Activated CD4-positive, alpha-beta T cell treated with anti-CD3 and anti-CD28 coated beads, Interleukin-2, amount 10 ng/mL, durations not matched to agents 7 days and 5 days (primary cell): Measurements from ENCODE around the gene PALB2. TPM values are rescaled to one million over a fixed set of nuclear protein-coding genes. Genes with fewer than 3 reads are reported as not detected.

ENCODE experiments used
- CTCF ChIA-PET: fragments of 350-600 bp; sonication (Branson Sonifier 250); formaldehyde crosslinking; loops from one replicate; lab custom pipeline; 2021; ENCODE audit warnings: antibody characterized with exemption; lab: Charles Lee
- POLR2A ChIA-PET: fragments of 350-600 bp; sonication (Branson Sonifier 250); formaldehyde crosslinking; loops from one replicate; lab custom pipeline; 2021; ENCODE audit warnings: antibody characterized with exemption; lab: Charles Lee
- DNase-seq: peaks from one replicate; pipeline ENCODE4 v3.0.0-alpha.2; 2020
- H3K27ac Mint-ChIP-seq: one replicate; pipeline ENCODE4 v1.8.0; 2021; ENCODE audit warnings: mild to moderate bottlenecking, moderate library complexity, mixed read lengths
- H3K27me3 Mint-ChIP-seq: one replicate; pipeline ENCODE4 v1.8.0; 2021; ENCODE audit warnings: mixed read lengths
- H3K36me3 Mint-ChIP-seq: one replicate; pipeline ENCODE4 v1.8.0; 2021; ENCODE audit warnings: low read depth, mixed read lengths
- H3K4me1 Mint-ChIP-seq: one replicate; pipeline ENCODE4 v1.8.0; 2021; ENCODE audit warnings: mixed read lengths
- H3K4me3 Mint-ChIP-seq: one replicate; pipeline ENCODE4 v1.8.0; 2021; ENCODE audit warnings: mild to moderate bottlenecking, moderate library complexity, mixed read lengths
- H3K9me3 Mint-ChIP-seq: one replicate; pipeline ENCODE4 v1.8.0; 2021; ENCODE audit warnings: mixed read lengths
- total RNA-seq, 2 experiments: library from RNA; stranded (reverse); gene quantifications; one replicate each; pipeline ENCODE4 v1.2.3, GENCODE V29; 2021

The PALB2 gene
- 10 to 100 TPM; 19.2 to 21.6 TPM for total RNA-seq

- peak within 1 kb of the TSS; percentile 100 for H3K4me3 Mint-ChIP-seq
- POLR2A ChIA-PET = interaction anchor here (0.6 kb wide), 1 partner anchor 68 kb away, joined by 6 read pairs; no protein-coding TSS in a partner anchor
These were observed at the start of gene PALB2, which contains the start of gene DCTN5 for GRCh38 chr16:23640931-23641765. TSS of gene PALB2 (minus strand) at chr16:23641310. CDS start at chr16:23641157, 153 bp downstream. TSS of gene DCTN5 (plus strand) at chr16:23641466. CDS start at chr16:23641543, 77 bp downstream.

GRCh38 chr16:23689442-23690187 is 48.5 kb upstream of the PALB2 start:
- peaks cover 52% of the 10 kb centered on the region for H3K36me3 Mint-ChIP-seq
- H3K4me1 Mint-ChIP-seq = peaks cover 5% of the 10 kb centered on the region
- CTCF ChIA-PET = interaction anchor here (0.6 to 1.0 kb wide), 2 partner anchors 10 to 11 kb away, joined by 3 to 4 read pairs; no protein-coding TSS in a partner anchor
- H3K27me3 Mint-ChIP-seq = no peaks in the 10 kb centered on the region
- no peak for DNase-seq
- no peak overlapping the region for H3K27ac Mint-ChIP-seq
- no peak overlapping the region for H3K4me3 Mint-ChIP-seq
- H3K9me3 Mint-ChIP-seq = no peaks in the 10 kb centered on the region
- POLR2A ChIA-PET = no interaction called here

More at GRCh38 chr16:23640931-23641765, at the start of gene PALB2, which contains the start of gene DCTN5:
- Mint-ChIP-seq H3K27ac (peak within 1 kb of the TSS; percentile 99), H3K36me3 (peaks cover 29% of the 10 kb centered on the region), H3K9me3 (no peaks in the 10 kb centered on the region), H3K4me1 (peaks cover 42% of the 10 kb centered on the region), H3K27me3 (no peaks in the 10 kb centered on the region)
- peak; percentile 89 for DNase-seq
- CTCF ChIA-PET = interaction anchor here (0.5 to 1.0 kb wide), 3 partner anchors 11 to 387 kb away, joined by 3 read pairs; partner anchors contain the start of gene PLK1

- Mint-ChIP-seq H3K27ac (no peak overlapping the region), H3K9me3 (no peaks in the 10 kb centered on the region), H3K36me3 (peaks cover 68% of the 10 kb centered on the region), H3K4me1 (peaks cover 13% of the 10 kb centered on the region), H3K27me3 (no peaks in the 10 kb centered on the region), H3K4me3 (no peak overlapping the region)
- no peak for DNase-seq
- POLR2A ChIA-PET = no interaction called here
- CTCF ChIA-PET = interaction anchor here (0.5 to 0.6 kb wide), 2 partner anchors 43 to 115 kb away, joined by 3 to 5 read pairs; no protein-coding TSS in a partner anchor
These were observed 46.1 kb upstream of the PALB2 start for GRCh38 chr16:23687034-23687808.

GRCh38 chr16:23683487-23683886 is 42.4 kb upstream of the PALB2 start:
- Mint-ChIP-seq H3K4me1 (peaks cover 42% of the 10 kb centered on the region), H3K9me3 (no peaks in the 10 kb centered on the region), H3K27ac (peak overlapping the region; percentile 16), H3K27me3 (no peaks in the 10 kb centered on the region), H3K4me3 (no peak overlapping the region), H3K36me3 (peaks cover 74% of the 10 kb centered on the region)
- CTCF ChIA-PET = interaction anchor here (1.1 to 1.5 kb wide), 2 partner anchors 10 to 15 kb away, joined by 3 read pairs; no protein-coding TSS in a partner anchor
- no peak for DNase-seq
- POLR2A ChIA-PET = no interaction called here

- H3K9me3 Mint-ChIP-seq = no peaks in the 10 kb centered on the region
- peaks cover 61% of the 10 kb centered on the region for H3K36me3 Mint-ChIP-seq
- no peak for DNase-seq
- peaks cover 51% of the 10 kb centered on the region for H3K4me1 Mint-ChIP-seq
- no peaks in the 10 kb centered on the region for H3K27me3 Mint-ChIP-seq
- POLR2A ChIA-PET = no interaction called here
- H3K27ac Mint-ChIP-seq = peak overlapping the region; percentile 31
- H3K4me3 Mint-ChIP-seq = no peak overlapping the region
- CTCF ChIA-PET = interaction anchor here (0.6 kb wide), 1 partner anchor 220 kb away, joined by 4 read pairs; no protein-coding TSS in a partner anchor
These were observed 41.1 kb upstream of the PALB2 start for GRCh38 chr16:23682181-23682580.

- no peak for DNase-seq
- ChIA-PET POLR2A (interaction anchor here (0.6 kb wide), 1 partner anchor 18 kb away, joined by 3 read pairs; no protein-coding TSS in a partner anchor), CTCF (interaction anchor here (1.0 to 1.3 kb wide), 2 partner anchors 15 to 16 kb away, joined by 4 to 7 read pairs; no protein-coding TSS in a partner anchor)
- Mint-ChIP-seq H3K9me3 (no peaks in the 10 kb centered on the region), H3K27me3 (no peaks in the 10 kb centered on the region), H3K4me3 (peak overlapping the region; percentile 97), H3K36me3 (peaks cover 51% of the 10 kb centered on the region), H3K27ac (peak overlapping the region; percentile 74), H3K4me1 (peaks cover 52% of the 10 kb centered on the region)
These were observed 38.9 kb upstream of the PALB2 start for GRCh38 chr16:23679986-23680336.

GRCh38 chr16:23679274-23679985 is 38.3 kb upstream of the PALB2 start:
- H3K36me3 Mint-ChIP-seq = peaks cover 50% of the 10 kb centered on the region
- H3K27me3 Mint-ChIP-seq = no peaks in the 10 kb centered on the region
- no peaks in the 10 kb centered on the region for H3K9me3 Mint-ChIP-seq
- ChIA-PET POLR2A (interaction anchor here (0.6 kb wide), 1 partner anchor 18 kb away, joined by 3 read pairs; no protein-coding TSS in a partner anchor), CTCF (interaction anchor here (0.6 to 1.3 kb wide), 5 partner anchors 11 to 461 kb away, joined by 3 to 7 read pairs (median 3); partner anchors contain the start of genes DCTN5 and PALB2)
- H3K27ac Mint-ChIP-seq = peak overlapping the region; percentile 91
- H3K4me1 Mint-ChIP-seq = peaks cover 52% of the 10 kb centered on the region
- peak overlapping the region; percentile 97 for H3K4me3 Mint-ChIP-seq
- peak; percentile 24 for DNase-seq

- Mint-ChIP-seq H3K27me3 (no peaks in the 10 kb centered on the region), H3K27ac (peak within 1 kb of the TSS; percentile 91), H3K9me3 (no peaks in the 10 kb centered on the region), H3K4me1 (peaks cover 47% of the 10 kb centered on the region), H3K4me3 (peak within 1 kb of the TSS; percentile 97), H3K36me3 (peaks cover 45% of the 10 kb centered on the region)
- POLR2A ChIA-PET = no interaction called here
- CTCF ChIA-PET = interaction anchor here (0.8 to 2.3 kb wide), 6 partner anchors 10 to 461 kb away, joined by 3 to 11 read pairs (median 4); partner anchors contain the start of genes DCTN5 and PALB2
- DNase-seq = peak; percentile 91
These were observed 37.5 kb upstream of the PALB2 start, which contains the start of gene PLK1 for GRCh38 chr16:23678430-23679273. TSS of gene PLK1 (plus strand) at chr16:23678889. CDS start at chr16:23678933, 44 bp downstream.

- Mint-ChIP-seq H3K9me3 (no peaks in the 10 kb centered on the region), H3K4me3 (peak overlapping the region; percentile 97), H3K4me1 (peaks cover 38% of the 10 kb centered on the region), H3K27me3 (no peaks in the 10 kb centered on the region), H3K36me3 (peaks cover 36% of the 10 kb centered on the region), H3K27ac (no peak overlapping the region)
- ChIA-PET CTCF (interaction anchor here (0.6 to 2.3 kb wide), 7 partner anchors 9 to 1966 kb away, joined by 3 to 11 read pairs (median 3); no protein-coding TSS in a partner anchor), POLR2A (no interaction called here)
- DNase-seq = no peak
These were observed 35.9 kb upstream of the PALB2 start for GRCh38 chr16:23676924-23677480.

- H3K4me3 Mint-ChIP-seq = no peak overlapping the region
- DNase-seq = no peak
- H3K4me1 Mint-ChIP-seq = peaks cover 29% of the 10 kb centered on the region
- POLR2A ChIA-PET = no interaction called here
- CTCF ChIA-PET = no interaction called here
- no peak overlapping the region for H3K27ac Mint-ChIP-seq
- H3K36me3 Mint-ChIP-seq = peaks cover 25% of the 10 kb centered on the region
- H3K9me3 Mint-ChIP-seq = no peaks in the 10 kb centered on the region
- H3K27me3 Mint-ChIP-seq = no peaks in the 10 kb centered on the region
These were observed 33.0 kb upstream of the PALB2 start for GRCh38 chr16:23673971-23674614.
